GM19438 (cell line): ENCODE results near the gene SLC16A5.
A peak's percentile ranks its signal among the peaks of the same experiment; 100 is the strongest.
"Not testable (repeated sequence)": the region's sequence is repeated elsewhere in the genome, so short reads cannot be mapped to it uniquely, and the experiment has no call there.

Source experiments
- ATAC-seq: cut with Tn5 transposase; IDR thresholded peaks from one replicate; pipeline ENCODE4 v1.9.1; 2021; ENCODE audit warnings: low read depth; ENCODE audit not compliant: unreplicated experiment

Gene SLC16A5

DNA sequence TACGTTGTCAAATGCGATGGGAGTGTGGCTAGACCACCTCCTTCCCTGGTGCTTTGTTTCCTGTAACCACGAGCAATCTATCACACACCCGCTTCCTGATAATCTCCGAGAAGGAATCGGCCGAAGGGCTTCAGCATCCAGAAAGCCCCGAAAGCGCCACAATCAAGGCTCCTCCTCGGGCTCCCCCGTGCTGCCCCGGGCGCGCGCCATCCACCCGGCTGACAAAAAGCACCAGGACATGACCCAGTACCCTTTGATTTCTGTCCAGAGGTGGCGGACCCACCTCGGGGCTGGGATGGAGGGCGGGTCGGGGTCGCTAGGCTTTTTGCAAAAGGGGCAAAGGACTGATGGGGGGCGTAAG, 21.3 kb downstream of the SLC16A5 start:
- no peak for ATAC-seq

GRCh38 chr17:75109407-75110233, 21.9 kb downstream of the SLC16A5 start, which contains the start of gene ARMC7:
Gene ARMC7 (plus strand): TSS chr17:75109969. CDS start chr17:75110289, 320 bp downstream.
- peak; percentile 63 for ATAC-seq

DNA sequence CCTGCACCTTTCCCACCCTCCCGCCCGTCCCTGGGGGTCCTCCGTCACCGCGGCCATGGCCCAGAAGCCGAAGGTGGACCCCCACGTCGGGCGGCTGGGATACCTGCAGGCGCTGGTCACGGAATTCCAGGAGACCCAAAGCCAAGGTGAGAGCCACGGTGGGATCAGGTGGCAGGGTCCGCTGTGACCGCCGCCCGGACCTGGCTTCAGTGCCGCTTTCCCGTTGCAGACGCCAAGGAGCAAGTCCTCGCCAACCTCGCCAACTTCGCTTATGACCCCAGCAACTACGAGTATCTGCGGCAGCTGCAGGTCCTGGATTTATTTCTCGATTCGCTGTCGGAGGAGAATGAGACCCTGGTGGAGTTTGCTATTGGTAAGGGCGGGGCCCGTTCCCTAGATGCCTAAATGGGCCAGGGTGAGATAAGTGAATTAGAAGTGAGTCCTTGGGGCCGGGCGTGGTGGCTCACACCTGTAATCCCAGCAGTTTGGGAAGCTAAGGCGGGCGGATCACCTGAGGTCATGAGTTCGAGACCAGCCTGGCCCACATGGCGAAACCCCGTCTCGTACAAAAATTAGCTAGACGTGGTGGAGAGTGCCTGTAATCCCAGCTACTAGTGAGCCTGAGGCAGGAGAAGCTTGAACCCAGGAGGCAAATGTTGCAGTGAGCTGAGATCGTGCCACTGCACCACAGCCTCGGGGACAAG, 22.6 kb downstream of the SLC16A5 start:
- ATAC-seq, result no peak

DNA sequence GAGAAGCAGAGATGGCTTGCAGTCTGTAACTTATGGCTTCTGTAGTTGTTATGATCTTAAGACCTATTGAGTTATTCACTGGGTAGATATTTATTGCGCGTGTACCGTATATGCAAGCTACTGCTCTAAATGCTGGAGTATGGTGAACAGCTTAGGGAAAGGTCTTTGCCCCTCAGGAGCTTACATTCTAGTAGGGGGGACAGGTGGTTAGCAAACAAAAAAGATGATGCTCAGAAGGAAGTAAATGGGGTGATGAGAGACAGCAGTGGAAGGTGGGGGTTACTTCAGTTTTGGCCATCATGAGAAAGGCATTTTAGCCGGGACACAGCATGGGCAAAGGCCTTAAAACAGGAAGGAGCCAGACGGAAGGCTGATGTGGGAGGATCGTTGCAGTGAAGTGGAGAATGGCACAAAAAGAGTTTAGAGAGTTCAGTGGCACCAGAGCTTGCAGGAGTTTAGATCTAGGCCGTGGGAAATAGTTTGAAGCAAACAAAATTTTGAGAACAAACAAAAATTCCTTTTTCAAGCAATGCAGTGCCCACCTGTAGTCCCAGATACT, 24.1 kb downstream of the SLC16A5 start:
- no peak for ATAC-seq

DNA sequence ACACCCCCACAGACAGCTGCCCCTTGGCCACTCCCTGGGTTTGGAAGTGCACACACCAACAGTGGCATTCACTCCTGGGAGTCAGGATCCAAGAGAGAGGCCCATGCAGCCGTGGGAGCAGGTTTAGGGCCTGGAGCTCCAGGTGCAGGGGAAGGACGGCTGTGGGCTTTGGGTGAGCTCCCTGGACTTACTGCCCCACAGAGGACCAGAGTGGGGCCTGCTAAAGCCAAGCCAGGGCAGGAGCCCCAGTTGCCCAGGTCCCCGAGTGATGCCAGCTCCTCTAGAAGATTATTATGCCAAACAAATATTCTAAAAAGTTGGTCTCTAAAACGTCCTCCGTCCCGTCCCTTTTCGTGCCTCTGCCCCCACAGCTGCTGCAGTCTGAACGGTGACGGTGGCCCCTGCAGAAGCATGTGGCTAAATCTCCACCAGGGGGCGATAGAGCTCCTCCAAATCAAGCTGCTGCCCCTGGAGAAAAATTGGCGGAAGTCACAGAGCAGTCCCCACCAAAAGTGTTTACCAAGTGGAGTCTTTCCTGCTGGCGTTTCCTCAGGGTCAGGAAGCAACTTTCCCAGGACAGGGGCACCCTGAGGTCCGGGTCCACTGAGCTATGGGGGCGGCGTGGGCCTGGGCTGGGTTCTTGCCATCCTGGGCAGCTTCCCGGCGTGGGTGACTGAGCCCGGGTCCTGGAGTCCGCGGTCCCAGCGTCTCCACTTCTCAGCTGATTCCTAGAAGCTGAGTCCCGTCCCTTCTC, 26.2 kb downstream of the SLC16A5 start:
- no peak for ATAC-seq

GRCh38 chr17:75114552-75115314, 27.0 kb downstream of the SLC16A5 start:
- no peak for ATAC-seq

GRCh38 chr17:75115555-75115954, 27.8 kb downstream of the SLC16A5 start:
- no peak for ATAC-seq

DNA sequence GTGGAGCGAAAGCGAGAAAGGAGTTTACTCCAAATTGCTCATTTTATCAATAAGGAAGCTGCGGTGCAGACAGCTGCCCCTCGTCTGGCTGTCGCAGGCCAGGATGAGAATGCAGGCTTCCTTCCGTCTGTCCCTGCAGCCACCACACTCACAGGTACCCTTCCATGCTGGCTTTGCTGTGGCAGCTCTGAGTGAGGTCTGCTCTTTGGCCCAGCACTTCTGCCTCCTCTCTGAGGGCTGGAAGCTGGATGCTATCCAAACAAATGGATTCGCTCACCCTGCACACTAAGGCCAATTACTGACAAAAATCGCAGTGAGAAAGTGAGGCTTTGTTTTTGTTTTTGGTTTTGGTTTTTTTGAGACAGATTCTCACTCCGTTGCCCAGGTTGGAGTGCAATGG, 29.0 kb downstream of the SLC16A5 start:
- no peak for ATAC-seq

- ATAC-seq, result no peak
These were observed 30.6 kb downstream of the SLC16A5 start for GRCh38 chr17:75118307-75118706.

DNA sequence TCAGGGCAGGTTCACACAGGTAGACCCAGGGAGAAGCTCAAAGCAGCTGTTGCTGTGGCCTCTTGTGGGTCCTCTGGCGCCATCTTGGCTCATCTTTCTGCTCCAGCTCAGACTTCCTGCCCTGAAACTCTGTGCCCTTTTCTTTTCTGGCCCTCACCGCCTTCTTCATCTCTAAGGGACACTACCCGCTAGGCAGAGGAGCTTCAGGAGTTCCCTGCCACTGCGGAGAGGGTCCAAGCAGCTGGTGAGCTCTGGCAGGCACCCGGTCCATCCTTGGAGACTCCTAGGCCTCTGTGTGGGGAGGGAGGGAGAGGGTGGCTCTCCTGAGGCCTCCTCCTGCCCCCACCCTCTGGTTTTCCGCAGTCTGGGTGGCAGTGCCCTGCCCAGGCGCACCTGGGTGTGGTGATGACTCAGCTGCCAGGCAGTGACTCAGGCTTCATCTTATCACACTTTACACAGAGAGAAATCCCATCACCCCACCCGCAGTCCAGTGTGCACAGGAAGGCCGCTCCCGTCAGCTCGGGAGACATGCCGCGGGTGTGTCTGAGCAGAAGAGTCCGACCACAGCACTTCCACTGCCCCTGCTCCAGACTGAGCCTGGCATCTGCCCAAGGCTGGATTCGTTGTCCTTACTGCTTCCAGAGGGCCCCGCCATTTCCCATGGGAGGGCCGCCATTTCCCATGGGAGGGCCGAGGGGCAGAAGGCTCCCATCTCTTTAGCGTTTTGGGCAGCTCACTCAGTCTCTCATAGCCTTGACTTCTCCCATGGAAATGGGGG, 36.5 kb downstream of the SLC16A5 start:
- ATAC-seq, result no peak

DNA sequence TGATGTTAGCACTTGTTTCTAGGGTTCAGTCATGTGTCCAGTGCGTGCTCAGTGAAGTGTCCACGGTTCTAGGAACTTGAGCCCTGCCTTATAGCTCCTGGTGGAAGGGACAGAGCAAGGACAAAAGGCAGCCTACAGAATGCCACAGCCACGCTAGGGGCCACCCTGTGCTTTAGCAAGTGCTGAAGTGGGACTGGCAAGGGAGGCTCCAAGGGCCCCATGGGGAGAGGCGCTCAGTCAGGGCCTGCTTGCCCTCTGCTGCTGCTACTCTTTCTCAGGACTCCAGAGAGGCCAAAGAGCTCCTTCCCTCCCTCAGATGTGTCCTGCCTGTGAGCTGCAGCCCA, 37.0 kb downstream of the SLC16A5 start:
- ATAC-seq, result no peak

DNA sequence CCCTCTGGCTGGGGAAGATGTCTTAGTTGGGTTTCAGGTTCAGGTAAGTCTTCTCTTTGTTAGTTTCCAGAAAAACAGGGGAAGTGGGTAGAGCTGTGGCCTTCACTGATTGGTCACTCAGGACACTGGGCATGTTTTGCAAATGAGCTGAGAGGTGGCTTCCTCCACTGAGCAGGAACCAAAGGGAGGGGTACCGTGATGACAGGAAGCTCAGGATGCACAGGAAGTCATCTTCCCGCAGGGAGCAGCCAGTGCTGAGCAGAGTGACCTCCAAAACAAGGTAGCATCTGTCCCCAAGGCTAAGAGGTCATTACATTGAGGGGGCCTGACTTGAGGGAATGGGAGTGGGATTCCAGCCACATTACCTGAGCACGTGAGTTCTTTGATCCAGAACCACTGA, 38.2 kb downstream of the SLC16A5 start:
- no peak for ATAC-seq

- ATAC-seq, result no peak
These were observed 39.2 kb downstream of the SLC16A5 start for GRCh38 chr17:75126954-75127353.

GRCh38 chr17:75127936-75128335, 40.2 kb downstream of the SLC16A5 start:
- not testable (repeated sequence) for ATAC-seq

DNA sequence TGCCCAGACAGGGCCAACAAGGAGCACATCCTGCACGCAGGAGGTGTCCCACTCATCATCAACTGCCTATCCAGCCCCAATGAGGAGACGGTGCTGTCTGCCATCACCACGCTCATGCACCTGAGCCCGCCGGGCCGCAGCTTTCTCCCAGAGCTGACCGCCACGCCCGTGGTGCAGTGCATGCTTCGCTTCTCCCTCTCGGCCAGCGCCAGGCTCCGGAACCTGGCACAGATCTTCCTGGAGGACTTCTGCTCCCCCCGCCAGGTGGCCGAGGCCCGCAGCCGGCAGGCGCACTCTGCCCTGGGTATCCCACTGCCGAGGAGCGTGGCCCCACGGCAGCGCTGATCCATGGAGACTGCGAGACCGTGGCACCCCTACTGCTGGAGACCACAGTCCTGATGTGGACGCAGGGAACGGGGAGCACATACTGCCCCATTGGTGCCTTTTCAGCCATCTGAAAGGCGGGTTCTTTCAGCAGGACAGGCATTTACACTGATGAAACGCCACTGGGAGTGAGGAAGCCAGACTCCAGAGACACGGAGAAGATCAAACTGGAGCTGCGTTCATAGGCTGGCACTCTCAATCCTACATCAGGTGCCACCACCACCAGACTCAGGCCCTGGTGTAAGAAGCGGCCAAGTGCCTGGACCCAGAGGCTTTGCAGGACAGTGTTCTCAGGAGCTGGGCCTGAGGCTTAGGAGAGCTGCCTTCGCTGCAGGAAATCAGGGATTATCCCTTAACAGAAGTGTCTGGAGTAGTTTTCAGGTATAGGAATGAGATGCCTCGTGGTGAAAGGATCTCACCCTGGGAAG, 41.1 kb downstream of the SLC16A5 start:
- ATAC-seq, result no peak

DNA sequence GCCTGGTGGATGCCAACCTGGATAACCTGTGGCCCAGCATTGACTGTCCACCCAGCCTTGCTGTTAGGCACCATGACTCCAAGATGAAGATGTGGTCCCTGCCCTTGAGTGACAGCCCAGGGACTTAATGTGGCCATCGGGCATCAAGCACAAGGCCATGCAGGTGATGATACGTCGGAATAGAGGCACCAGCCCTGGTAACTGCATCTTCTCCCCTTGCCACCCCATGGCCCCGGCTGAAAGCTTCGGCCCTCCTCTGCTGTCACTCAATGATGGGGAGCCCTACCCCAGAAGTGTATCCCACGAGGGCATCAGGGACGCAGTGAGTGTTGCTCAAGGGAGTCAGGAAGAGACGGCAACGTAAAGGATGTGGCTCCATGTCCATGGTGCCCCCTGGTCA, 41.8 kb downstream of the SLC16A5 start:
- ATAC-seq, result no peak

DNA sequence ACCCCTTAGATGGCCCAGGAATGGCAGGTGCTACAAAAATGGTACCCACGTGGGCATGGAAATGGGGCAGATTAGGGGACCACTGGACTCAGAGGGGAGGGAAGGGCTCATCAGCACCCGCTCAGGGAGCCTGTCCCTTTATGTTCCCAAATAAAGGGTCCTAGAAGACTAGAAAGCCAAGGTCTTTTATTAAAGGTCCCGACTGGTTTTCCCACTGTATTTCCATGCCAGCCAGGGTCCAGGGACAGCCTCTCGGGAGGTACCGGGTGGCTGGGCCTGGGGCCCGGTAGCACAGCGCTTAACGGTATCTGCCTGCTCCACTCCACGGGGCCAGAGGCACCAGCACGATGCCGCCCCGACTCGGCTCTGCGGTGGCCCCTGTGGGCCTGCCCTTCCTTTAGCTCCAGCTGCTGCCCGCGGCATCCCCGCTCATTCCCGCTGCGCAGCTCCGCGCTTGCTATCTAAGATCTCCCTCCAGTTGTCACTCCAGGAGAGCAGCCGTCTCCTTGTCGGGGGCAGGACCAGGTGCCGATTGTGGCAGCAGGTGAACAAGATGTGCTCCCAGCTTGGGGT, 42.4 kb downstream of the SLC16A5 start:
- ATAC-seq, result no peak

DNA sequence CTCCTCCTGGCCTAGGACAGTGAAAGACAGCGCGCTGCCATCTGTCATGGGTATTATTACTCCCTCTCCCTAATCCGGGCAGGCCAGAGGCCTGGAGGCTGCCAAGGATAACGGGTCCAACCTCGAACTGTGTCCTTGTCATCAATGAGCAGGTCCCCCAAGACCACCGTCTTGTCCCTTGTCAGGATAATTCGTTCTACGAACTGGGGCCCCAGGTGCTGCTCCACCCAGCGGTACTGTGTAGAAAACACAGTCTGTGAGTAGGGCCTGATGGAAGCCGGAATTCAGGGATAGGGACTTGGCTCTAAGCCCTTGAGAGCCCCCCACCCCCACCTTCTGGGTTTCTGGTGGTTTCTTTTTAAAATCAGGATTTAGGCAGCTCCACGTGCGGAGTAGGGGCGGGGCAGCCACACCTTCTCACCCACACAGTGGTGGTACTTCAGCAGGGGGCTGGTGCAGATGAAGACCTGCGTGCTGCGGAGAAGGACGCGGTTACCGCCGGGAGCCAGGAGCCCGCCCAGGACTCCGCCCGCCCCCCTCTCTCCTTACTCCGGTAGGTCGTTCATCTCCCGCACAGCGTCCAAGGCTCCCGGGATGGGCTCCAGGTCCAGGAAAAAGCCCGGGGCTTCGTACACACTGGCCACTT, 43.0 kb downstream of the SLC16A5 start:
- ATAC-seq, result no peak
